ENCODE results near the gene MEGF6. TPM values are rescaled to one million over a fixed set of nuclear protein-coding genes. Genes with fewer than 3 reads are reported as not detected.
A peak's percentile ranks its signal among the peaks of the same experiment; 100 is the strongest.

The MEGF6 gene
- total RNA-seq, 1 donor: 85.4 TPM

GRCh38 chr1:3590951-3591865, 20.1 kb downstream of the MEGF6 start:
- H4K20me1 ChIP-seq (ENCODE audit: insufficient read depth, low read length): no peaks in the 10 kb centered on the region
- H3K27me3 ChIP-seq (ENCODE audit: insufficient read depth, low read length): no peaks in the 10 kb centered on the region
- H3K36me3 ChIP-seq (ENCODE audit: insufficient read depth, low read length): no peaks in the 10 kb centered on the region
- H3K27ac ChIP-seq (ENCODE audit: low read depth, low read length): no peak overlapping the region
- no peak for DNase-seq (ENCODE audit: insufficient read length, low spot score, missing footprints)
- H3K9me3 ChIP-seq (ENCODE audit: low read depth, low read length): no peaks in the 10 kb centered on the region
- H2AFZ ChIP-seq (ENCODE audit: low read length): no peak overlapping the region
- H3K4me2 ChIP-seq (ENCODE audit: insufficient read depth, low read length): no peak overlapping the region
- TF ChIP-seq, protein P1, sequence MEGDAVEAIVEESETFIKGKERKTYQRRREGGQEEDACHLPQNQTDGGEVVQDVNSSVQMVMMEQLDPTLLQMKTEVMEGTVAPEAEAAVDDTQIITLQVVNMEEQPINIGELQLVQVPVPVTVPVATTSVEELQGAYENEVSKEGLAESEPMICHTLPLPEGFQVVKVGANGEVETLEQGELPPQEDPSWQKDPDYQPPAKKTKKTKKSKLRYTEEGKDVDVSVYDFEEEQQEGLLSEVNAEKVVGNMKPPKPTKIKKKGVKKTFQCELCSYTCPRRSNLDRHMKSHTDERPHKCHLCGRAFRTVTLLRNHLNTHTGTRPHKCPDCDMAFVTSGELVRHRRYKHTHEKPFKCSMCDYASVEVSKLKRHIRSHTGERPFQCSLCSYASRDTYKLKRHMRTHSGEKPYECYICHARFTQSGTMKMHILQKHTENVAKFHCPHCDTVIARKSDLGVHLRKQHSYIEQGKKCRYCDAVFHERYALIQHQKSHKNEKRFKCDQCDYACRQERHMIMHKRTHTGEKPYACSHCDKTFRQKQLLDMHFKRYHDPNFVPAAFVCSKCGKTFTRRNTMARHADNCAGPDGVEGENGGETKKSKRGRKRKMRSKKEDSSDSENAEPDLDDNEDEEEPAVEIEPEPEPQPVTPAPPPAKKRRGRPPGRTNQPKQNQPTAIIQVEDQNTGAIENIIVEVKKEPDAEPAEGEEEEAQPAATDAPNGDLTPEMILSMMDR (IDR thresholded peaks at IDR 0.05; ENCODE audit: extremely low read depth, low read depth, low read length): no peak
- H3K4me1 ChIP-seq (ENCODE audit: insufficient read depth, low read length): no peaks in the 10 kb centered on the region
- H3K79me2 ChIP-seq (ENCODE audit: insufficient read depth, low read length): no peaks in the 10 kb centered on the region
- H3K4me3 ChIP-seq (ENCODE audit: insufficient read depth, low read length): no peak overlapping the region

DNA sequence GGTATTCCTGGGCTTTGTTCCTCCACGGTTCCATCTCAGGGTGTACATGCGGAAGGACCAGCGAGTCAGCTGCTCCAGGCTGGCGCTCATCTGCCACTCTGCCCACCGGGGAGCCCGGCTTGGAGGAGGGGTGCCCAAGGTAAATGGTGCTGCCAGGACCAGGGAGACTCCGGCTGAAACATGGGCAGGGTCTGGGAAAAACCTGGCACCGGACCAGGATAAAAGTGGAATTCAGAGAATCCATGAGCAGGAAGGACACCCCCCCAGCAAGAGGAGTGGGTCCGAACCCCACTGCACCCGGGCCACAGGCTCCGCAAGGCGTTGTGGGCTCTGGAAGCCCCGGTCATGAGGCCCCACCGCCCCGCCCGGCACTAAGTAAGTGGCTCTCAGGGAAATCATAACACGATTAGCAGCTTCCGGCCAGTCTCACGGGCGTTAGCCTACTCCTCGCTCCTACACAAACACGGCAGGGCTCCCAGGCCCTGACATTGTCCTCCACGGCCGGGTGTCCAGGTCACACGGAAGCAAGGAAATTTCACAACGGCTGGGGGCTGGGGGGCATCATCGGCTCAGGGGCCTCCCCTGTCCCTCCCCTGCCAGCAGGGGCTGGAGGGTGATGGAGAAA, 21.1 kb downstream of the MEGF6 start:
- TF ChIP-seq, protein P1 (IDR thresholded peaks at IDR 0.05; ENCODE audit: extremely low read depth, low read depth, low read length): no peak
- Histone ChIP-seq H4K20me1 (ENCODE audit: insufficient read depth, low read length) (no peaks in the 10 kb centered on the region), H2AFZ (ENCODE audit: low read length) (no peak overlapping the region), H3K36me3 (ENCODE audit: insufficient read depth, low read length) (no peaks in the 10 kb centered on the region), H3K4me3 (ENCODE audit: insufficient read depth, low read length) (no peak overlapping the region), H3K4me1 (ENCODE audit: insufficient read depth, low read length) (no peaks in the 10 kb centered on the region), H3K79me2 (ENCODE audit: insufficient read depth, low read length) (no peaks in the 10 kb centered on the region), H3K27ac (ENCODE audit: low read depth, low read length) (no peak overlapping the region), H3K4me2 (ENCODE audit: insufficient read depth, low read length) (no peak overlapping the region), H3K27me3 (ENCODE audit: insufficient read depth, low read length) (no peaks in the 10 kb centered on the region), H3K9me3 (ENCODE audit: low read depth, low read length) (no peaks in the 10 kb centered on the region)
- DNase-seq (ENCODE audit: insufficient read length, low spot score, missing footprints): peak; percentile 90

DNA sequence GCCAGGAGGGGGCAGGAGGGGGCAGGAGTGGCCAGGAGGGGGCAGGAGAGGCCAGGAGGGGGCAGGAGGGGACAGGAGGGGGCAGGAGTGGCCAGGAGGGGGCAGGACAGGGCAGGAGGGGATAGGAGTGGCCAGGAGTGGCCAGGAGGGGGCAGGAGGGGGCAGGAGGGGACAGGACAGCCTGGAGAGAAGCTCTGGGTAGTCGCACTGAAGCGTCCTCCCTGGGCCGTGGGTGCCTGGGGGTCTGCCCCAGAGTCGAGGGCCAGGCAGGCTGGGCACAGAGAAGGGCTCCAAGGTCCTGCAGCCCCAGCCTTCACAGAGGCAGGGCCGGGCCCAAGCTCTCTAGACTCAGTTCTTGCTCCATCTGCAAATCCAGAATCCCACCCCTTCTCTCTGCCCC, 22.9 kb downstream of the MEGF6 start:
- Histone ChIP-seq H3K4me2 (ENCODE audit: insufficient read depth, low read length) (no peak overlapping the region), H2AFZ (ENCODE audit: low read length) (no peak overlapping the region), H3K4me1 (ENCODE audit: insufficient read depth, low read length) (no peaks in the 10 kb centered on the region), H3K36me3 (ENCODE audit: insufficient read depth, low read length) (no peaks in the 10 kb centered on the region), H3K4me3 (ENCODE audit: insufficient read depth, low read length) (no peak overlapping the region), H3K27me3 (ENCODE audit: insufficient read depth, low read length) (no peaks in the 10 kb centered on the region), H3K9me3 (ENCODE audit: low read depth, low read length) (no peaks in the 10 kb centered on the region), H4K20me1 (ENCODE audit: insufficient read depth, low read length) (no peaks in the 10 kb centered on the region), H3K79me2 (ENCODE audit: insufficient read depth, low read length) (no peaks in the 10 kb centered on the region), H3K27ac (ENCODE audit: low read depth, low read length) (no peak overlapping the region)
- no peak for DNase-seq (ENCODE audit: insufficient read length, low spot score, missing footprints)
- TF ChIP-seq, protein P1 (IDR thresholded peaks at IDR 0.05; ENCODE audit: extremely low read depth, low read depth, low read length): no peak
